Endometrial microvascular endothelial cells (primary cell): ENCODE measurements around the gene SAMD10. TPM values are rescaled to one million over a fixed set of nuclear protein-coding genes. Genes with fewer than 3 reads are reported as not detected.

Source experiments
- in situ Hi-C: cut with HindIII; loops from 2 replicates; pipeline ENCODE4 v1.10.0; 2017; ENCODE audit warnings: low sequenced_read_pairs, low pct_unique_long_range_greater_than_20kb; ENCODE audit errors: inconsistent ontology term
- total RNA-seq: library from RNA; depleted of rRNA; stranded (reverse); fragments of >200 nt; gene quantifications from one replicate; pipeline ENCODE4 v1.2.3, GENCODE V29; 2015; ENCODE audit errors: inconsistent ontology term

The SAMD10 gene
- total RNA-seq, 1 donor from 2014 or later: 0.09 TPM

GRCh38 chr20:63959699-63960075, 19.8 kb downstream of the SAMD10 start:
- in situ Hi-C loops: no loop called here

- in situ Hi-C loops: no loop called here
Measured at GRCh38 chr20:63958964-63959698, 20.3 kb downstream of the SAMD10 start.

- in situ Hi-C loops: no loop called here
Measured at GRCh38 chr20:63958471-63958870, 21.0 kb downstream of the SAMD10 start.

GRCh38 chr20:63957690-63958441, 21.6 kb downstream of the SAMD10 start:
- in situ Hi-C loops: no loop called here

GRCh38 chr20:63957004-63957689, 22.3 kb downstream of the SAMD10 start:
- in situ Hi-C loops: no loop called here

GRCh38 chr20:63956664-63957003, 22.8 kb downstream of the SAMD10 start:
- in situ Hi-C loops: no loop called here

- in situ Hi-C loops: no loop called here
Measured at GRCh38 chr20:63955827-63956663, 23.4 kb downstream of the SAMD10 start, which contains the start of gene UCKL1. Gene UCKL1, minus strand, starts transcription at chr20:63956416. Its CDS starts 44 bp downstream, at chr20:63956372.

- in situ Hi-C loops: no loop called here
Measured at GRCh38 chr20:63955281-63955826, 24.1 kb downstream of the SAMD10 start.

GRCh38 chr20:63953764-63954429, 25.5 kb downstream of the SAMD10 start:
- in situ Hi-C loops: no loop called here

- in situ Hi-C loops: no loop called here
Measured at GRCh38 chr20:63952769-63953168, 26.7 kb downstream of the SAMD10 start.

- in situ Hi-C loops: no loop called here
Measured at GRCh38 chr20:63952210-63952535, 27.3 kb downstream of the SAMD10 start.

- in situ Hi-C loops: no loop called here
Measured at GRCh38 chr20:63951398-63952209, 27.8 kb downstream of the SAMD10 start.

GRCh38 chr20:63950701-63951397, 28.6 kb downstream of the SAMD10 start:
- in situ Hi-C loops: no loop called here

GRCh38 chr20:63947638-63948456, 31.6 kb downstream of the SAMD10 start:
- in situ Hi-C loops: no loop called here

GRCh38 chr20:63946986-63947637, 32.3 kb downstream of the SAMD10 start:
- in situ Hi-C loops: no loop called here
